Measurements from ENCODE around the gene CCDC85A.

The CCDC85A gene

GRCh38 chr2:56199492-56199891 lies 15.7 kb downstream of the CCDC85A start:
- TF ChIP-seq FOXP2 (optimal IDR thresholded peaks at IDR 0.05; ENCODE audit: control extremely low read depth, extremely low read length, insufficient read depth) (no peak), POLR2AphosphoS5 (IDR thresholded peaks at IDR 0.05; ENCODE audit: borderline replicate concordance, low read depth, low read length) (no peak), EZH2 (IDR thresholded peaks at IDR 0.05) (no peak)
- Histone ChIP-seq H3K9ac (ENCODE audit: insufficient read length) (no peak overlapping the region), H3K36me3 (ENCODE audit: insufficient read depth, low read length) (no peaks in the 10 kb centered on the region), H3K4me3 (no peak overlapping the region), H3K9me3 (ENCODE audit: low read depth, low read length) (no peaks in the 10 kb centered on the region), H3K27ac (no peak overlapping the region)
- DNase-seq (ENCODE audit: low read depth, low spot score), result no peak

GRCh38 chr2:56202381-56203121 lies 18.8 kb downstream of the CCDC85A start:
- Histone ChIP-seq H3K36me3 (ENCODE audit: insufficient read depth, low read length) (no peaks in the 10 kb centered on the region), H3K27ac (no peak overlapping the region), H3K9ac (ENCODE audit: insufficient read length) (no peak overlapping the region), H3K9me3 (ENCODE audit: low read depth, low read length) (no peaks in the 10 kb centered on the region), H3K4me3 (no peak overlapping the region)
- no peak for DNase-seq (ENCODE audit: low read depth, low spot score)
- TF ChIP-seq POLR2AphosphoS5 (IDR thresholded peaks at IDR 0.05; ENCODE audit: borderline replicate concordance, low read depth, low read length) (no peak), FOXP2 (optimal IDR thresholded peaks at IDR 0.05; ENCODE audit: control extremely low read depth, extremely low read length, insufficient read depth) (no peak), EZH2 (IDR thresholded peaks at IDR 0.05) (no peak)

GRCh38 chr2:56204556-56204955 lies 20.8 kb downstream of the CCDC85A start:
- no peak for DNase-seq (ENCODE audit: low read depth, low spot score)
- Histone ChIP-seq H3K9ac (ENCODE audit: insufficient read length) (no peak overlapping the region), H3K27ac (no peak overlapping the region), H3K9me3 (ENCODE audit: low read depth, low read length) (no peaks in the 10 kb centered on the region), H3K4me3 (no peak overlapping the region), H3K36me3 (ENCODE audit: insufficient read depth, low read length) (no peaks in the 10 kb centered on the region)
- TF ChIP-seq POLR2AphosphoS5 (IDR thresholded peaks at IDR 0.05; ENCODE audit: borderline replicate concordance, low read depth, low read length) (no peak), FOXP2 (optimal IDR thresholded peaks at IDR 0.05; ENCODE audit: control extremely low read depth, extremely low read length, insufficient read depth) (no peak), EZH2 (IDR thresholded peaks at IDR 0.05) (no peak)

DNA sequence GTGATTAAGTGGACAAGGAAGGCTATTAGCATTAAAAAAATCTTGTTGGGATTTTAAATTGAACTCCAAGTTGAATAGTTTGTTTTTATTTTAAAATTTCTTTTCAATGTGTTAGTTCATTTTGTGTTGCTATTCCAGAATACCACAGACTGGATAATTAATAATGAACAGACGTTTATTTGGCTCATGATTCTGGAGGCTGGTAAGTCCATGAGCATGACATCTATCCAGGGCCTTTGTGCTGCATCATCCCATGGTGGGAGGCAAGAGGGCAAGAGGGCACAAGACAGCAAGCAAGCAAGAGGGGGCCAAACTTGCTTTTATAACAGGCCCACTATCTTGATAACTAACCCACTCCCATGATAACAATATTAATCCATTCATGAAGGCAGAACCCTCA lies 22.5 kb downstream of the CCDC85A start:
- DNase-seq (ENCODE audit: low read depth, low spot score), result no peak
- H3K27ac ChIP-seq, result no peak overlapping the region
- H3K36me3 ChIP-seq (ENCODE audit: insufficient read depth, low read length), result no peaks in the 10 kb centered on the region
- no peak for TF ChIP-seq POLR2AphosphoS5 (IDR thresholded peaks at IDR 0.05; ENCODE audit: borderline replicate concordance, low read depth, low read length)
- no peak for TF ChIP-seq EZH2 (IDR thresholded peaks at IDR 0.05)
- TF ChIP-seq FOXP2 (optimal IDR thresholded peaks at IDR 0.05; ENCODE audit: control extremely low read depth, extremely low read length, insufficient read depth), result no peak
- H3K4me3 ChIP-seq, result no peak overlapping the region
- H3K9ac ChIP-seq (ENCODE audit: insufficient read length), result no peak overlapping the region
- H3K9me3 ChIP-seq (ENCODE audit: low read depth, low read length), result no peaks in the 10 kb centered on the region

GRCh38 chr2:56207760-56208159 lies 24.0 kb downstream of the CCDC85A start:
- Histone ChIP-seq H3K9me3 (ENCODE audit: low read depth, low read length) (no peaks in the 10 kb centered on the region), H3K36me3 (ENCODE audit: insufficient read depth, low read length) (no peaks in the 10 kb centered on the region), H3K4me3 (no peak overlapping the region), H3K9ac (ENCODE audit: insufficient read length) (no peak overlapping the region), H3K27ac (no peak overlapping the region)
- TF ChIP-seq EZH2 (IDR thresholded peaks at IDR 0.05) (no peak), FOXP2 (optimal IDR thresholded peaks at IDR 0.05; ENCODE audit: control extremely low read depth, extremely low read length, insufficient read depth) (no peak), POLR2AphosphoS5 (IDR thresholded peaks at IDR 0.05; ENCODE audit: borderline replicate concordance, low read depth, low read length) (no peak)
- no peak for DNase-seq (ENCODE audit: low read depth, low spot score)

GRCh38 chr2:56208380-56208779 lies 24.6 kb downstream of the CCDC85A start:
- Histone ChIP-seq H3K4me3 (no peak overlapping the region), H3K36me3 (ENCODE audit: insufficient read depth, low read length) (no peaks in the 10 kb centered on the region), H3K9me3 (ENCODE audit: low read depth, low read length) (no peaks in the 10 kb centered on the region), H3K27ac (no peak overlapping the region), H3K9ac (ENCODE audit: insufficient read length) (no peak overlapping the region)
- no peak for TF ChIP-seq FOXP2 (optimal IDR thresholded peaks at IDR 0.05; ENCODE audit: control extremely low read depth, extremely low read length, insufficient read depth)
- TF ChIP-seq POLR2AphosphoS5 (IDR thresholded peaks at IDR 0.05; ENCODE audit: borderline replicate concordance, low read depth, low read length), result no peak
- no peak for DNase-seq (ENCODE audit: low read depth, low spot score)

GRCh38 chr2:56209701-56210100 lies 25.9 kb downstream of the CCDC85A start:
- Histone ChIP-seq H3K9me3 (ENCODE audit: low read depth, low read length) (no peaks in the 10 kb centered on the region), H3K9ac (ENCODE audit: insufficient read length) (no peak overlapping the region), H3K4me3 (no peak overlapping the region), H3K27ac (no peak overlapping the region), H3K36me3 (ENCODE audit: insufficient read depth, low read length) (no peaks in the 10 kb centered on the region)
- DNase-seq (ENCODE audit: low read depth, low spot score), result no peak
- no peak for TF ChIP-seq EZH2 (IDR thresholded peaks at IDR 0.05)
- no peak for TF ChIP-seq POLR2AphosphoS5 (IDR thresholded peaks at IDR 0.05; ENCODE audit: borderline replicate concordance, low read depth, low read length)
- no peak for TF ChIP-seq FOXP2 (optimal IDR thresholded peaks at IDR 0.05; ENCODE audit: control extremely low read depth, extremely low read length, insufficient read depth)

DNA sequence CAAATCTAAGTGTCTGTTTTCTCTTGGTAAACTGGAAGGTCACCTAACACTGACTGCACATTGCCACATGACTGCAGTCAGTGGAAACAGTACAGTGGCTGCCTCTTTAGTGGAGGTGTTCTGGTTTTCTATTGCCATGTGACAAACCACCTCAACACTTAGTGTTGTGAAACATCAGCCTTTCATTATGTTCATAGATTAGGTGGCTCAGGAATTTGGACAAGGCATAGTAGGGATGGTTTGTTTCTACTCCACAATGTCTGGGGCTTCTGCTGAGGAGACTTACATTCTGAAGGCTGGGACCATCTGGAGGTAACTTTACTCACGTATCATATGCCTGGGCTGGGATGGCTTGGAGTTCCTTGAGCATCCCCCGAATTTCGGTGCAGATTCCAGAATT lies 26.5 kb downstream of the CCDC85A start:
- DNase-seq (ENCODE audit: low read depth, low spot score), result no peak
- no peak for TF ChIP-seq POLR2AphosphoS5 (IDR thresholded peaks at IDR 0.05; ENCODE audit: borderline replicate concordance, low read depth, low read length)
- TF ChIP-seq FOXP2 (optimal IDR thresholded peaks at IDR 0.05; ENCODE audit: control extremely low read depth, extremely low read length, insufficient read depth), result no peak
- TF ChIP-seq EZH2 (IDR thresholded peaks at IDR 0.05), result no peak
- no peaks in the 10 kb centered on the region for H3K9me3 ChIP-seq (ENCODE audit: low read depth, low read length)
- no peak overlapping the region for H3K4me3 ChIP-seq
- H3K36me3 ChIP-seq (ENCODE audit: insufficient read depth, low read length), result no peaks in the 10 kb centered on the region
- H3K9ac ChIP-seq (ENCODE audit: insufficient read length), result no peak overlapping the region
- no peak overlapping the region for H3K27ac ChIP-seq

DNA sequence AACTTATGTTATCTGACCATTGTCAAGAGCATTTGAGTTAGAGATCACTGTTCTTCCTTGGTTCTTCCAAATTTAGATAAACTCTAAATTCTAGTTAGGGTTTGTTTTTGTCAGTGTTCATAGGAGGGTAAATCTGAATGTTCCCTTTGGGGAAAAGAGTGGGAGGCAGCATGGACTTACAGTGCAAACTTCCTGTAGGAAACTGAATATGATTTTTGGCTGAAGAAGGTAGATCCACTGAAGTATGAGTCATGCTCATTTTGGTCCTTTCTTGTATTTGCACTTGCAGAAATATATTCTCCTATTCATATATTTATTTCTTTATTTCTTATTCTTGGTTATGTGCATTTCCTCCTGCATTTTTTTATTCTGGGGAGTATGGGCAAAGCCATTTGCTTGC lies 27.3 kb downstream of the CCDC85A start:
- Histone ChIP-seq H3K4me3 (no peak overlapping the region), H3K27ac (no peak overlapping the region), H3K9me3 (ENCODE audit: low read depth, low read length) (no peaks in the 10 kb centered on the region), H3K36me3 (ENCODE audit: insufficient read depth, low read length) (no peaks in the 10 kb centered on the region), H3K9ac (ENCODE audit: insufficient read length) (no peak overlapping the region)
- DNase-seq (ENCODE audit: low read depth, low spot score), result no peak
- TF ChIP-seq EZH2 (IDR thresholded peaks at IDR 0.05), result no peak
- TF ChIP-seq FOXP2 (optimal IDR thresholded peaks at IDR 0.05; ENCODE audit: control extremely low read depth, extremely low read length, insufficient read depth), result no peak
- no peak for TF ChIP-seq POLR2AphosphoS5 (IDR thresholded peaks at IDR 0.05; ENCODE audit: borderline replicate concordance, low read depth, low read length)
